Retinal pigment epithelial cell (primary cell): ENCODE data around the gene TCF3.

Experiments used
- DNase-seq: peaks from one replicate; pipeline ENCODE4 v3.0.0-alpha.2; 2010; ENCODE audit warnings: low read depth
- H3K4me3 ChIP-seq: 2 replicates; pipeline ENCODE4 v1.5.1; 2011; ENCODE audit warnings: mild to moderate bottlenecking, low read length, control low read depth, moderate library complexity
- TF ChIP-seq, protein P1 (sequence below): conservative IDR thresholded peaks from 2 replicates; pipeline ENCODE4 v1.5.1; 2011; ENCODE audit warnings: low read depth, low read length, control low read depth, inconsistent platforms

Gene TCF3

GRCh38 chr19:1618157-1619093, 34.0 kb downstream of the TCF3 start:
- TF ChIP-seq, protein P1, sequence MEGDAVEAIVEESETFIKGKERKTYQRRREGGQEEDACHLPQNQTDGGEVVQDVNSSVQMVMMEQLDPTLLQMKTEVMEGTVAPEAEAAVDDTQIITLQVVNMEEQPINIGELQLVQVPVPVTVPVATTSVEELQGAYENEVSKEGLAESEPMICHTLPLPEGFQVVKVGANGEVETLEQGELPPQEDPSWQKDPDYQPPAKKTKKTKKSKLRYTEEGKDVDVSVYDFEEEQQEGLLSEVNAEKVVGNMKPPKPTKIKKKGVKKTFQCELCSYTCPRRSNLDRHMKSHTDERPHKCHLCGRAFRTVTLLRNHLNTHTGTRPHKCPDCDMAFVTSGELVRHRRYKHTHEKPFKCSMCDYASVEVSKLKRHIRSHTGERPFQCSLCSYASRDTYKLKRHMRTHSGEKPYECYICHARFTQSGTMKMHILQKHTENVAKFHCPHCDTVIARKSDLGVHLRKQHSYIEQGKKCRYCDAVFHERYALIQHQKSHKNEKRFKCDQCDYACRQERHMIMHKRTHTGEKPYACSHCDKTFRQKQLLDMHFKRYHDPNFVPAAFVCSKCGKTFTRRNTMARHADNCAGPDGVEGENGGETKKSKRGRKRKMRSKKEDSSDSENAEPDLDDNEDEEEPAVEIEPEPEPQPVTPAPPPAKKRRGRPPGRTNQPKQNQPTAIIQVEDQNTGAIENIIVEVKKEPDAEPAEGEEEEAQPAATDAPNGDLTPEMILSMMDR: peak; percentile 58
- H3K4me3 ChIP-seq: no peak overlapping the region
- DNase-seq: no peak

GRCh38 chr19:1616875-1617274, 35.5 kb downstream of the TCF3 start:
- no peak overlapping the region for H3K4me3 ChIP-seq
- DNase-seq: no peak

DNA sequence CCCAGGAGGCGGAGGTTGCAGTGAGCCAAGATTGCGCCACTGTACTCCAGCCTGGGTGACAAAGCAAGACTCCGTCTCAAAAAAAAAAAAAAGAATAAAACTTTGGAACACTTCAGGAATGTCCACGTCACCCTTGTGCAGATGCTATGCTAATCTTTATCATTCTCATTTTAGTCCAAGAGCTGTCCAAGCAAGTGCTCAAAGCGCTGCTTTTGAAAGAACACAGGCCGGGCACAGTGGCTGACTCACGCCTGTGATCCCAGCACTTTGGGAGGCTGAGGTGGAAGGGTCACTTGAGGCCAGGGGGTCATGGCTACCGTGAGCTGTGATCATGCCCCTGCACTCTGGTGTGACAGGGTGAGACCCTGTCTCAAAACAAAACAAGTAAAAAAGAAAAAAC, 36.0 kb downstream of the TCF3 start:
- H3K4me3 ChIP-seq: no peak overlapping the region
- TF ChIP-seq, protein P1: no peak
- DNase-seq: no peak

More at GRCh38 chr19:1616875-1617274, 35.5 kb downstream of the TCF3 start:
- TF ChIP-seq, protein P1: no peak

GRCh38 chr19:1615156-1615765, 37.2 kb downstream of the TCF3 start:
- DNase-seq: no peak
- no peak overlapping the region for H3K4me3 ChIP-seq
- TF ChIP-seq, protein P1: no peak

DNA sequence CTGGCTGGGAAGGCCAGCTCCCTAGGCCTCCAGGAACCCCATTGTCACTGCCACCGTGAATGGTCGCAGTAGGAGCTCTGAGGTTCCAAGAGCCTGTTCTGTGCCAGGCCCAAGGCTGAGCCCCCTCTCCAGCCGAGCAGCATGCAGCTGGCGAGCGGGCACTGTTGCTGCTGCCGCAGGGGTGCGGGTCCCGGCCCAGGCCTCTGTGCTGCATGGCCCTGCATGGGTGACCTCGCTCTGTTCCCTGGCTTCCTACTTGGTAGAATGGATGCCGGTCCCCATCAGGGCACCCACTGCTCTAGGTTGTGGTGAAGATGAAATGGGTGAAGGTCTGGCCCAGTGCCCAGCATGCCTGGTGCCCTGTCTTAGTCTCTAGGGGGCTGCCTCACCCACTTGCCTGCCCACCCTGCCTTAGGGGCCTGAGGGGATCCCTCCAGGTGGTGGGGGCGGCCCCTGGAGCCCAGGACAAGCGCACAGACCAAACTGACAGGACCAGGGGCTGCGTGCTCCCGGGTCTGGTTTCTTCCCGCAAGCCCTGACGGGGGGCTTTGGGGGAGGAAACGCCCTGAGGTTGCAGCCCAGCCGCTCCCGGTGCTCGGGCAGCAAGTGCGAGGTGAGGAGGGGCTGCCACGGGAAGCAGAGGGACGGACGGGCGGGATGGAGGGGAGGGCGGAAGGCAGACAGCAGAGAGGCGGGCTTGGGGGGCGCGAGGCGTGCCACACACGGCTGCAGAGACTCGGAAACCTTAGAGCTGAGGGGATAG, 38.4 kb downstream of the TCF3 start:
- TF ChIP-seq, protein P1: no peak
- H3K4me3 ChIP-seq: no peak overlapping the region
- no peak for DNase-seq

DNA sequence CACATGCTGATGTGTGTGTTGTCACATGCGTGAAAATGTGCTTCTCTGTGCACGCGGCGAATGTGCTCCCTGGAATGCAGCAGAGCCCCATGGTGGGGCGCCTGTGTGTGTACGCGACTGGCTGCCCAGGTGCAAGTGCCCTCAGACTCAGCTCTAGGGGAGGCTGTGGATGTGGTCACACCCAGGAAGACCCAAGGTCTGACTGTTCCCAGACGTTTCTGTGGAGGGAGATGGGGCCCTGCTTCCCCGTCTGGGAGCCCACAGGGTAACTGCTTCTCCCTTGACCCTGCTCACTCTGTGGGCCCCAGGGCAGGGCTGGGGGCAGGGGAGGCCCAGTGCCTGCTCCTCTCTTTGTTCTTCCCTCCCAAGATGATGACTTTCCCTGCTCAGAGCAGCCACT, 39.3 kb downstream of the TCF3 start:
- DNase-seq: no peak
- no peak overlapping the region for H3K4me3 ChIP-seq
- TF ChIP-seq, protein P1: no peak
